ENCODE measurements around the gene KRI1.
"Not testable (repeated sequence)": the region's sequence is repeated elsewhere in the genome, so short reads cannot be mapped to it uniquely, and the experiment has no call there.

Gene KRI1

GRCh38 chr19:10580979-10581631 is 15.3 kb upstream of the KRI1 start:
- peak overlapping the region; percentile 25; the same call in 1 of the 2 replicates for H3K4me3 ChIP-seq (ENCODE audit: low read depth, low read length)
- POLR2A ChIA-PET = no interaction called here
- peak; percentile 94 for TF ChIP-seq CTCF (IDR thresholded peaks at IDR 0.05; ENCODE audit: insufficient read depth, low read length, missing control alignments)
- CTCF ChIA-PET = interaction anchor here (0.6 to 19.6 kb wide), 47 partner anchors 9 to 289 kb away, joined by 3 to 644 read pairs (median 6); partner anchors contain the start of genes CDC37, CDKN2D, DNM2 and QTRT1
- peak; percentile 44 for DNase-seq (ENCODE audit: low read depth, low spot score)

GRCh38 chr19:10577951-10578350 is 12.1 kb upstream of the KRI1 start:
- CTCF ChIA-PET = interaction anchor here (0.7 to 19.6 kb wide), 5 partner anchors 7 to 119 kb away, joined by 3 to 644 read pairs (median 74); partner anchors contain the start of genes CDKN2D and QTRT1
- no peak overlapping the region for H3K4me3 ChIP-seq (ENCODE audit: low read depth, low read length)
- POLR2A ChIA-PET = no interaction called here
- no peak for TF ChIP-seq CTCF (IDR thresholded peaks at IDR 0.05; ENCODE audit: insufficient read depth, low read length, missing control alignments)
- no peak for DNase-seq (ENCODE audit: low read depth, low spot score)

DNA sequence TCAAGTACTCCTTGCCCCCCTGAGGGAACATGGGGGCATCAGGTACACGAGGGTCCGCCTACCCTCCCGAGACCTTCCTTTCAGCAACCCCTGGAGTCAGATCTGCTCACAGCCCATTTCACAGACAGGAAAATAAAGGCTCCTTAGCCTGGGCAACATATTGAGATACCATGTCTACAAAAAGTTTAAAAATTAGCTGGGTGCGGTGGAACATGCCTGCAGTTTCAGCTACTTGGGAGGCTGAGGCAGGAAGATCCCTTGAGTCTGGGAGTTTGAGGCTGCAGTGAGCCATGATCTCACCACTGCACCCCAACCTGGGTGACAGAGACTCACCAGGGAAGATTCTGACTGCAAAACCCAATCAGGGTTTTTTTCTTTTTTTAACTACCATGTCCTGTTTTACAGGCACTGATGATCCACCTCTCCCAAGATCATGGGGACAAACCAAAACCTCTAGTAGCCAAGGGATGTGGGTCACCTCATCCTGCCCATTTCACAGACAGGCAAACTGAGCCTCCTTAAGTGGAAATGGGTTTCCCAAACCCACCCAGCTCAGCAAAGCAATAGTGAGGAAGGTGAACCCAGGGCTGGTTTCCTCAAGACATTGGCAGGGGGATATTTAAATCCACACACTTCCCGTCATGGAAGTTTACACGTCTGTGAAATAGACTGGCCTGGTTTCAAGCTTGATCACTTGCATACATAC is 9.4 kb upstream of the KRI1 start:
- H3K4me3 ChIP-seq (ENCODE audit: low read depth, low read length) = no peak overlapping the region
- ChIA-PET POLR2A (no interaction called here), CTCF (interaction anchor here (1.0 to 19.6 kb wide), 5 partner anchors 6 to 125 kb away, joined by 4 to 644 read pairs (median 7); no protein-coding TSS in a partner anchor)
- TF ChIP-seq CTCF (IDR thresholded peaks at IDR 0.05; ENCODE audit: insufficient read depth, low read length, missing control alignments) = no peak
- DNase-seq (ENCODE audit: low read depth, low spot score) = no peak

DNA sequence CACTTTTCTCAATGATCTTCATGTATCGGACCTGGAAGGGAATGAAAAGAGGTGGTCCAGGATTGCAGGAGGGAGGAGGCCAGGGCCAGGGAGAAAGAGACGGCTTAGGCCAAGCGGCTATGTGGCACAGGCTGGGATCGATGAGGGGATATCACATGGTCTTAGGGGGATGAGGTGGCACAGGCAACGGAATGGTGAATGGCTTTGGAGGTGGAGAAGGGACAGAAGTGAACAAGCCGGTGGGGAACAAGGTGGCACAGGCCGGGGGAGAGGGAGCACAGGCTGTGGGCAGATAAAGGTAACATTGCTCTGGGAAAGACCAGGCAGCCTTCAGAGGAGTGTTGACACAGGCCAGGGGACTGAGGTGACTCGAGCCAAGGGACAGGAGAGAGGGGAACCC is 8.7 kb upstream of the KRI1 start:
- no peak for DNase-seq (ENCODE audit: low read depth, low spot score)
- H3K4me3 ChIP-seq (ENCODE audit: low read depth, low read length) = no peak overlapping the region
- POLR2A ChIA-PET = no interaction called here
- CTCF ChIA-PET = interaction anchor here (1.0 to 19.6 kb wide), 12 partner anchors 7 to 171 kb away, joined by 3 to 644 read pairs (median 4); partner anchors contain the start of genes CDC37 and QTRT1
- no peak for TF ChIP-seq CTCF (IDR thresholded peaks at IDR 0.05; ENCODE audit: insufficient read depth, low read length, missing control alignments)

DNA sequence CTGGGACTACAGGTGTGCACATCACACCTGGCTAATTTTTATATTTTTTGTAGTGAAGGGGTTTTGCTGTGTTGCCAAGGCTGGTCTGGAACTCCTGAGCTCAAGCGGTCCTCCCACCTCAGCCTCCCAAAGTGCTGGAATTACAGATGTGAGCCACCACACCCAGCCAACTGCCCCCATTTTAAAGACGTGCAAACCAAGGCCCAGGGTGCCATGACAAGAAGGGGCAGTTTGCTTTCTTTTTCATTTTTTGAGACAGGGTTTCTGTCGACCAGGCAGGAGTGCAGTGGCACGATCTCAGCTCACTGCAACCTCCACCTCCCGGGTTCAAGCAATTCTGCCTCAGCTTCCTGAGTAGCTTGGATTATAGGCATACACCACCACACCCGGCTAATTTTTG is 8.0 kb upstream of the KRI1 start:
- H3K4me3 ChIP-seq (ENCODE audit: low read depth, low read length); POLR2A ChIA-PET; DNase-seq (ENCODE audit: low read depth, low spot score): not testable (repeated sequence)
- CTCF ChIA-PET = interaction anchor here (1.0 to 19.6 kb wide), 16 partner anchors 8 to 170 kb away, joined by 3 to 644 read pairs (median 3); partner anchors contain the start of genes CDC37, KEAP1 and QTRT1

DNA sequence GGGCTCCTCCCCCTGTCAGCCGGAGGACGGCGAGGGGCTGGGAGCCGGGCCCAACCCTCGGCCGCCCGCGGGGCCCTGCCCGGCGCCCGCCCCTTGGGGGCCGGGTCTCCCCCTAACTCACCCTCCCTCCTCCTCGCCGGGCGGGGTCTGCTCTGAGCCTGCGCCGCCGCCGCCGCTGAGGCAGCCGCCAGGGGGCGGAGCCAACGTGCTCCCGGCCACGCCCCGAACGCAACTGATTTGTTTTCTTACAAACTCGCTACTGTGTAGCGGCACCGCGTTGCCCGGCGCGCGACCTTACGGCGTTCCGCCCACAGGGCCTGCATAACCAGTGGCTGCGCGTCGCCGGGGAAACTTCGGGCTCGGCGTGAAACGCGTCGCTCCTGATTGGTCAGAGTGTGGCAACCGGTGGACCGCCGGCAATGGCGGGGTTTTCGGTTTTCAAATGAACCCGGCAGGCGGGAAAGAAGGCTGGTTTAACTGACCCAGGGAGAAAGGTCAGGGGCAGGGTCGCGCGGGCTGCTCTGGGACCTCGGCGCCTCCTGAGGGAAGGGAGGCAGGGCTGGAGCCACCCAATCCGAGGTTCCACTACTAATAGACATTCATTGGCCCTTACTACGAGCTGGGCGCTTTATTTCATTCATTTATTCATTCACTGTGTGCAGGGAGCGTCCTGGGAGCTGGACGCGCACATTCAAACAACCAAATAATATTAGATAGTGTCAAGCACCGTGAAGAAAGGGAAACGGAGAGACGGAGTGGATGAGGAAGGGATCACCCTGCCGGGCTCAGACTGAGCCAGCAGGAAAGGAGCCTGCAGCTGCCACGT is 3.2 kb upstream of the KRI1 start, which contains the start of gene CDKN2D:
Gene CDKN2D, minus strand, starts transcription at position 154 of the 826 bp plus-strand sequence. CDS start 326 bp downstream, outside the sequence.
- CTCF ChIA-PET = interaction anchor here (0.6 to 19.6 kb wide), 7 partner anchors 12 to 160 kb away, joined by 3 to 644 read pairs (median 7); no protein-coding TSS in a partner anchor
- no peak for TF ChIP-seq CTCF (IDR thresholded peaks at IDR 0.05; ENCODE audit: insufficient read depth, low read length, missing control alignments)
- peak; percentile 90 for DNase-seq (ENCODE audit: low read depth, low spot score)
- H3K4me3 ChIP-seq (ENCODE audit: low read depth, low read length) = peak within 1 kb of the TSS; percentile 72
- POLR2A ChIA-PET = interaction anchor here (0.5 kb wide), 1 partner anchor 52 kb away, joined by 3 read pairs; the partner anchor contains the start of gene S1PR5

Data from AG04449 (cell line).